Erythroblast (primary cell): Measurements from ENCODE around the gene SLC17A5.
"Not testable (repeated sequence)": the region's sequence is repeated elsewhere in the genome, so short reads cannot be mapped to it uniquely, and the experiment has no call there.

Source experiments
- DNase-seq, 2 experiments: peaks; one replicate each; lab custom pipeline; 2025; lab: John Stamatoyannopoulos, UW
- GATA1 ChIP-seq: IDR thresholded peaks from 2 replicates; pipeline ENCODE4 v1.6.1; 2011; ENCODE audit warnings: low read depth, mild to moderate bottlenecking, control low read depth, low read length, moderate library complexity
- POLR2A ChIP-seq: IDR thresholded peaks from 2 replicates; pipeline ENCODE4 v1.6.1; 2011; ENCODE audit warnings: mild to moderate bottlenecking, low read length

SLC17A5 gene

DNA sequence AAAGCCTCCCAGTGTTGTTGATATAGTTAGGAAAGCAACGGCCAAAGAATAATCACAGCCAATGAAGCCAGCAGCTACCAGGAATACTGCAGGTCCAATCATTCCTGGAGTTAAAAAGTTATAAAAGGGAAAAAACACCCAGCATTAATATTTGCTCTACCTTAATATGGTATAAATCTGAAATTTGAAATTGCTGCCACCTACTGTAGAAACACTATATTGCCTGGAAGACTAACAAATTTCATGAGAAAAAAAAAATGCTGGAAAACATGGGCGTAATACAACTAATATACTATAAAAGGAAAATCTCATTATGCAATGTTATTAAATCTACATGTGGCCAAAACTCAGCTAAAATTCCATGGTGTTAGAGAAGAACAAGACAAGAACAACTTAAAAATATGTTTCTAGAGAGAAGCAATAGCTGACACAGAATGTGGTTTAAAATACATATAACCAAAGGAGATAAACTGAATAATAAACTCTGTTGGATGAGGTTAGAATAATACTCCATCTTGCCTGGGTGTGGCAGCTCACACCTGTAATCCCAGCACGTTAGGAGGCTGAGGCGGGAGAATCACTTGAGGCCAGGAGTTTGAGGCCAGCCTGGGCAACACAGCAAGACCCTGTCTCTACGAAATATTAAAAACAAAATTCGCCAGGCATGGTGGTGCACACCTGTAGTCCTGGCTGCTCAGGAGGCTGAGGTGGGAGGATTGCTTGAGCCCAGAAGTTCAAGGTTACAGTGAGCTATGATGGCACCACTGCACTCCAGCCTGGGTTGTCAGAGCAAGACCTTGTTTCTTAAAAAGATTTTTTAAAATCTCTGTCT is 43.1 kb downstream of the SLC17A5 start:
- TF ChIP-seq POLR2A (no peak), GATA1 (no peak)
- peak; percentile 51 to 73 for DNase-seq

DNA sequence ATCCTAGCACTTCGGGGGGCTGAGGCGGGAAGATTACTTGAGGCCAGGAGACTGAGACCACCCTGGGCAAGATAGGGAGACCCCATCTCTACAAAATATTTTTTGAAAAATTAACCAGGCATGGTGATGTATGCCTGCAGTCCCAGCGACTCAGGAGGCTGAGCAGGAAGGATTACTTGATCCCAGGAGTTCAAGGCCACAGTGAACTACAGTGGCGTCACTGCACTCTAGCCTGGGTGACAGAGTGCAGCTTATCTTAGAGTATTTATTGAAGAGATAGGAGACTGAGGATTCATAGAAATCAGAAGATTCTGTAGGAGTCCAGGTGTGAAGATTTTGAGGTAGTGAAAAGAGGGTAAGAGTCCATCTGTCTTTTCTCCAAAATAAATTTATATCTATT is 45.0 kb downstream of the SLC17A5 start:
- TF ChIP-seq GATA1 (no peak), POLR2A (no peak)
- DNase-seq: no peak

DNA sequence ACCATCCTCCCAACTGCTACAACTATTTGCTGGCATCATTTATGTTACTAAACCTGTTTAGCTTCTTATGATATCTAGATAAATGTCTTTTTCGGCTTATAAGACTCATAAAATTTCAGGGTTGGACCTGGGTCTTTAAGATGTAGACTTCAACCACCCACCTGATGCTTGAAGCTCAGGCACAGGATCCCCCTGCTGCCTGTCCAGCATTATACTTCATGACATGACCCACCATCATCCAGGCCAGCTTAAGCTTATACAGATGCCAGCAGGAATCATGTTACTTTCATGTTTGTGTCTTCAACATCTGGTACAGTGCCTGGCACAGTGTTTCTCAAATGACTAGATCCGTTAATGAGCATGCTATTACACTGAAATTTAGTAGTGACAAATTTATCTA is 47.4 kb downstream of the SLC17A5 start:
- no peak for TF ChIP-seq GATA1
- TF ChIP-seq POLR2A: no peak
- no peak for DNase-seq

GRCh38 chr6:73604461-73604860 is 49.3 kb downstream of the SLC17A5 start:
- TF ChIP-seq POLR2A (no peak), GATA1 (no peak)
- peak in 1 of 2 experiments; percentile 9 for DNase-seq

DNA sequence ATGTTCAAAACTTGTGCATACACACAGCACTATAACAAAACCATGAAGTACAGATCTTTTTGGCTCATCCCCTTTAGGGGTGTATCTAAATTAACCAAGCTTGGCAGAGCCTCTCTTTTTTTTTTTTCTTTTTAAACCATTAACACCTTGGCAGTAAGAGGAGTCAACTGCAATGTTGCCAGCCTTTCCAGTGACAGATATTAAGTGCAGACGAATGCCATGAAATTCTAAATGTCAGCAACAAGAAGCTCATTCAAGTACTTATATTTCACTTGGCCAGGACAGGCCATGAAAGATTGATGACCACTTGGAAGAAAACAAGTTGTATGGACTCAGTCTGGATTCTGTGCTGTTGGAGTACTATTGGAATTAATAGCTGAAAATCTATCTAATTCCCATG is 49.8 kb downstream of the SLC17A5 start:
- TF ChIP-seq POLR2A (no peak), GATA1 (no peak)
- no peak for DNase-seq

GRCh38 chr6:73586416-73586974 is 67.3 kb downstream of the SLC17A5 start:
- TF ChIP-seq GATA1 (no peak), POLR2A (no peak)
- peak; percentile 52 to 59 for DNase-seq

- peak; percentile 86 to 87 for DNase-seq
- TF ChIP-seq POLR2A (peak; percentile 67), GATA1 (no peak)
Measured at GRCh38 chr6:73585566-73586415, 68.0 kb downstream of the SLC17A5 start.

GRCh38 chr6:73581293-73581692 is 72.5 kb downstream of the SLC17A5 start:
- DNase-seq: no peak
- TF ChIP-seq POLR2A (no peak), GATA1 (no peak)

DNA sequence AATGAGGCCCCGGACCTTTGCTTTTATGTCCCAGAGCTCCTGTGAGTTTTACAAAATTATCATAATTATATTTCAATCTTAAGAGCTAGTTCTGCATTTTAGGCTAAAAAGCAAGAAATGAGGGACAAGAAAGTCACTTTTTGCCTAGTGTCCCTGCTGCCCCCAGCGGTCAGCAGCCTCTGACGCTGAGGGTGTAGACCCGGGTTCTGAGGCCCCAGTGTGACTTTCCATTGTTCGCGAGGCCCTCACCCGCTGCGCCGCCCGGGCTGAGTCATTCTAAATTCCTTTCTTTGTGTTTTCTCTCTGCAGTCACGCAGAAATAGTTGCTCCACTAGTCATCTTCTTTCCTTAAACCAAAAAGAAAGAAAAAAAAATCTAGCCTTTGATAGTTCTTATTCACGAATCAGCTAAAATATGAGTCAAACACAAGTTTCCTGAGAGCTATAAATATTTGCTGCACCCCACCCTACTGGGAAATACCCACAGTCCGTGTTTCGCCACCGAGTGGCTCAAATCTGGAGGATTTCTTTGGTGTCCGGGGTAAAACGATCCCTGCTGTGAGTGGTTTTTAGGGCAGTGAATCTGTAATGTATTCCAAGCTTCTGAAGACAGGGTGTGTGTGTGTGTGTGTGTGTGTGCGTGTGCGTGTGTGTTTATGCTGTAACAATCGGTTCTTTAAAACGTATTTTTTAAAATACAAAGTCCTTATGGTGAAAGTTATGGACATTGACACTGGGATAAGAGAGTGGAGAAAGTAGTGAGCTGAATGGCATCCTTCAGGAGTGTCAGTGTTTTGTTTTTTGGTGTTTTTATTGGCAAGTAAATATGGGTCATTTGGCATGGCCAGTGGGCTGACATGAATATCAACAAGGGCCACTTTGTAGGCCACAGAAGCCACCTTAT is 73.3 kb downstream of the SLC17A5 start:
- TF ChIP-seq POLR2A (peak; percentile 38), GATA1 (no peak)
- peak; percentile 70 to 80 for DNase-seq

DNA sequence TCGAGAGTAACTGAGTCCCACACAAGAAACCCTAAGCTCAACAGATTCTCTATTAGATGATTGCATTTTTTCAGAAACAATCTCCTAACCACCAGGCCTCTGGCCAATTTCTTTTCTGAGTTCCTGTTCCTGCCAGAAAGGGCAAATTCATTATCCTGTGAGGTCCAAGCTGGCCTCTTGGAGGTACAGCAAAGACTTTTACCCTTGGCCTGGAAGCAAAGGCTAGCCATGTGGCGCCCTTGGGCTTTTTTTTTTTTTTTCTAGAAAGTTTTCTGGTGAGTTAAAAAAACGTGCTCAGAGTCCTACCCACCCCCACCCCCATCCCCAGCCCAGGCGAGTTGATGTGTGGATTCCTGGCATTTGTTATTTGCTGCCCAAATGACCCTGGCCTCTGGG is 73.9 kb downstream of the SLC17A5 start:
- peak; percentile 39 to 60 for DNase-seq
- TF ChIP-seq GATA1 (no peak), POLR2A (no peak)

GRCh38 chr6:73579389-73579788 is 74.4 kb downstream of the SLC17A5 start:
- TF ChIP-seq POLR2A (no peak), GATA1 (no peak)
- DNase-seq: no peak

- no peak for TF ChIP-seq POLR2A
- no peak for TF ChIP-seq GATA1
- peak; percentile 13 to 20 for DNase-seq
Measured at GRCh38 chr6:73577676-73578075, 76.1 kb downstream of the SLC17A5 start.

DNA sequence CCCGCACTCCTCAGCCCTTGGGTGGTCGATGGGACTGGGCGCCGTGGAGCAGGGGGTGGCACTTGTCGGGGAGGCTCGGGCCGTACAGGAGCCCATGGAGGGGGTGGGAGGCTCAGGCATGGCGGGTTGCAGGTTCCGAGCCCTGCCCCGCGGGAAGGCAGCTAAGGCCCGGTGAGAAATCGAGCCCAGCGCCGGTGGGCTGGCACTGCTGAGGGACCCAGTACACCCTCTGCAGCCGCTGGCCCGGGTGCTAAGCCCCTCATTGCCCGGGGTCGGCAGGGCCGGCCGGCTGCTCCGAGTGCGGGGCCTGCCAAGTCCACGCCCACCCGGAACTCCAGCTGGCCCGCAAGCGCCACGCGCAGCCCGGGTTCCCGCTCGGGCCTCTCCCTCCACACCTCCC is 81.3 kb downstream of the SLC17A5 start:
- not testable (repeated sequence) for DNase-seq

- DNase-seq: not testable (repeated sequence)
Measured at GRCh38 chr6:73571218-73572181, 82.3 kb downstream of the SLC17A5 start.
